Measurements from ENCODE around the gene CD300C.

CD300C gene

GRCh38 chr17:74571621-74572270, 25.8 kb upstream of the CD300C start:
- WGBS = 63% methylated on average over 4 of the region's 4 CpGs
- DNase-seq = no peak
- Histone ChIP-seq H3K4me1 (ENCODE audit: control insufficient read depth, insufficient read depth, low read depth, low read length) (peaks cover 22% of the 10 kb centered on the region), H4K8ac (ENCODE audit: low read length) (no peak overlapping the region), H3K79me1 (replicated peaks; ENCODE audit: low read length, poor library complexity, severe bottlenecking) (no peaks in the 10 kb centered on the region), H2AFZ (ENCODE audit: low read depth, low read length) (no peak overlapping the region), H3K27ac (ENCODE audit: low read length, poor library complexity, severe bottlenecking) (no peak overlapping the region), H3K4ac (ENCODE audit: low read depth in 1 of 2, low read length in 2 of 2) (no peak overlapping the region), H4K91ac (ENCODE audit: low read length) (no peak overlapping the region), H3K27me3 (ENCODE audit: control insufficient read depth in 1 of 2, insufficient read depth in 1 of 2, low read length in 2 of 2) (peaks cover 28 to 67% of the 10 kb centered on the region in 2 experiments), H3K9me3 (ENCODE audit: control insufficient read depth, low read length) (peaks cover 9% of the 10 kb centered on the region), H2BK12ac (ENCODE audit: low read length in 2 of 2) (no peak overlapping the region), H3K4me3 (ENCODE audit: insufficient read depth in 1 of 2, low read depth in 1 of 2, low read length in 2 of 2) (no peak overlapping the region), H3K23ac (ENCODE audit: low read length in 2 of 2) (no peak overlapping the region), H3K9ac (ENCODE audit: low read length) (no peak overlapping the region), H2BK120ac (ENCODE audit: low read depth, low read length) (no peak overlapping the region), H2BK15ac (ENCODE audit: low read depth, poor library complexity, severe bottlenecking) (no peak overlapping the region), H3K4me2 (ENCODE audit: low read length, poor library complexity, severe bottlenecking) (no peak overlapping the region), H2BK5ac (ENCODE audit: low read depth, low read length, poor library complexity, severe bottlenecking) (no peak overlapping the region), H3K18ac (ENCODE audit: low read depth in 1 of 2, low read length in 2 of 2) (no peak overlapping the region), H2AK5ac (ENCODE audit: low read length, severe bottlenecking) (no peak overlapping the region), H3K36me3 (ENCODE audit: control insufficient read depth in 1 of 2, insufficient read depth in 2 of 2, low read depth in 1 of 2, low read length in 2 of 2) (no peaks in the 10 kb centered on the region), H3K14ac (ENCODE audit: low read length in 2 of 2) (no peak overlapping the region)

DNA sequence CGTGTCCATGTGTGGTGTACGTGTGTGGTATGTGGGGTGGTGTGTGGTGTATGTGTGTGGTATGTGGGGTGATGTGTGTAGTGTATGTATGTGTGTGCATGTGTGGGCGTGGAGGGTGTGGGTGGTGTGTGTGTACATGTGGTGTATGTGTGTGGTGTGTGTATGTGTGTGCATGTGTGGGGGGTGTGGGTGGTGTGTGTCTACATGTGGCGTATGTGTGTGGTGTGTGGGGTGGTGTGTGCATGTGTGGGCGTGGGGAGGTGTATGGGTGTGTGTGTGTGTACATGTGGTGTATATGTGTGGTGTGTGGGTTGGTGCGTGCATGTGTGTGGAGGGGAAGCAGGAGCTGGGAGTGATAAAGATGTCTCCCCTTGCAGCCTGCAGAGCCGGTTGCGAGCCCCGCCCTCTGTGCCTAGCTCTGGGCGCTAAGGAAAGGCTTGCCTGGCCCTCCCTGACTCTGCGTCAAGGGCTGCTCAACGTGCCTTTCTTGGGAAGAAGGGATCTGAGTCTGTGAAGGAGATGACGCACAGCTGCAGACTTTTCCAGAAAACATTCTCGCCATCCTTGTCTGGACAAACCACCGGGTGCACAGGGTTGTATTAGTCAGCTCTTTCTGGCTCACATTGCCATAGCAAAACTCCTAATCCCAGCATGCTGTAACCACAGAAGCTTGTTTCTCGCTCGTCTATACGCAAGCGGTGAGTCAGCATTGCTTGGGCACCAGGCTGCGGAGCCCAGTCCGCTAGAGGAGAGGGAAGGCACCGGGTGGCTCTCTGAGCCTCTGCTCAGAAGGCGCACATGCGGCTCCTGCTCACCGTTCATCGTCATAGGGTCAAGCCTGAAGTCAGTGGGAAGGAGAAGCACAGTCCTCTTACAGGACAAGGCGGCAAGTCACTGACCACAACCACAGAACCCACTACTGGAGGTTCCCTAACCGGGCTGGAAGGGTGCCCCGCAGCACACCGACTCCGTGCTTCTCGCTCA, 23.4 kb upstream of the CD300C start:
- no peak overlapping the region for H4K8ac ChIP-seq (ENCODE audit: low read length)
- peaks cover 22% of the 10 kb centered on the region for H3K4me1 ChIP-seq (ENCODE audit: control insufficient read depth, insufficient read depth, low read depth, low read length)
- H3K14ac ChIP-seq (ENCODE audit: low read length in 2 of 2) = peak overlapping the region in 1 of 2 experiments; percentile 28
- no peak overlapping the region for H3K23ac ChIP-seq (ENCODE audit: low read length in 2 of 2)
- H4K91ac ChIP-seq (ENCODE audit: low read length) = no peak overlapping the region
- H3K4me2 ChIP-seq (ENCODE audit: low read length, poor library complexity, severe bottlenecking) = peak overlapping the region; percentile 6
- H2BK120ac ChIP-seq (ENCODE audit: low read depth, low read length) = no peak overlapping the region
- H2BK5ac ChIP-seq (ENCODE audit: low read depth, low read length, poor library complexity, severe bottlenecking) = no peak overlapping the region
- no peak overlapping the region for H2BK12ac ChIP-seq (ENCODE audit: low read length in 2 of 2)
- peaks cover 32 to 65% of the 10 kb centered on the region in 2 experiments for H3K27me3 ChIP-seq (ENCODE audit: control insufficient read depth in 1 of 2, insufficient read depth in 1 of 2, low read length in 2 of 2)
- no peak overlapping the region for H3K4ac ChIP-seq (ENCODE audit: low read depth in 1 of 2, low read length in 2 of 2)
- peaks cover 9% of the 10 kb centered on the region for H3K9me3 ChIP-seq (ENCODE audit: control insufficient read depth, low read length)
- no peaks in the 10 kb centered on the region for H3K79me1 ChIP-seq (replicated peaks; ENCODE audit: low read length, poor library complexity, severe bottlenecking)
- no peak overlapping the region for H3K18ac ChIP-seq (ENCODE audit: low read depth in 1 of 2, low read length in 2 of 2)
- DNase-seq = peak; percentile 81
- H3K27ac ChIP-seq (ENCODE audit: low read length, poor library complexity, severe bottlenecking) = peak overlapping the region; percentile 57
- H3K4me3 ChIP-seq (ENCODE audit: insufficient read depth in 1 of 2, low read depth in 1 of 2, low read length in 2 of 2) = peak overlapping the region in 1 of 2 experiments; percentile 11
- 68% methylated on average over 29 of the region's 32 CpGs for WGBS
- no peak overlapping the region for H3K9ac ChIP-seq (ENCODE audit: low read length)
- no peak overlapping the region for H2AK5ac ChIP-seq (ENCODE audit: low read length, severe bottlenecking)
- no peak overlapping the region for H2BK15ac ChIP-seq (ENCODE audit: low read depth, poor library complexity, severe bottlenecking)
- no peaks in the 10 kb centered on the region for H3K36me3 ChIP-seq (ENCODE audit: control insufficient read depth in 1 of 2, insufficient read depth in 2 of 2, low read depth in 1 of 2, low read length in 2 of 2)
- no peak overlapping the region for H2AFZ ChIP-seq (ENCODE audit: low read depth, low read length)

DNA sequence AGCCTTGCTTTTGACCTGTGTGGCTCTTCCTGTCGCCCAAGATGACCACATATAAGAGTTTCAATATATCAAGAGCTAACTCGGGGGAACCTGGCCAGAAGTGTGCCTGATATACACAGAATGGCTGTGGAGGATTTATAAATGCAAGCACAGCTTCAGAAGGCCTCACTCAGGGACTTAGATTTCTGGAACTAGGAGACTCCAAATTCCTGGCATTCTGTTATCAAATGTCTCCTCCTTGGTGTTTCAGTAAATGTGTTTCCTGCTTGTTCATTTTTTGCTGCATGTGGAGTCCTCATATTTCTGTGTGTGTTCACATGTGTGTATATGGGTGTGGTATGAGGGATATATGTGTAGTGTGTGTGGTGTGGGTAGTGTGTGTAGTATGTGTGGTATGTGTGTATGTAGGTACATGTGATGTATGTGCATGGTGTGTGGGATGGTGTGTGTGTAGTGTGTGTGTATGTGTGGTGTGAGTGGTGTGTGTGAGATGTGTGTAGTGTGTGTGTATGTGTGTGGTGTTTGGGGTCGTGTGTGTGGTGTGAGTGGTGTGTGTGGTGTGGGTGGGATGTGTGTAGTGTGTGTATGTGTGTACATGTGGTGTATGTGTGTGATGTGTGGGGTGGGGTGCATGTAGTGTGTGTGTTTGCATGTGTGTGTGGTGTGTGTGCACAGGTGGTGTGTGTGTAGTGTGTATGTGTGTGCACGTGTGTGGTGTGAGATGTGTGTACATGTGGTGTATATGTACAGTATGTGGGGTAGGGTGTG, 22.4 kb upstream of the CD300C start:
- peaks cover 22% of the 10 kb centered on the region for H3K4me1 ChIP-seq (ENCODE audit: control insufficient read depth, insufficient read depth, low read depth, low read length)
- no peak overlapping the region for H3K18ac ChIP-seq (ENCODE audit: low read depth in 1 of 2, low read length in 2 of 2)
- H3K4ac ChIP-seq (ENCODE audit: low read depth in 1 of 2, low read length in 2 of 2) = no peak overlapping the region
- H2BK120ac ChIP-seq (ENCODE audit: low read depth, low read length) = no peak overlapping the region
- H2BK5ac ChIP-seq (ENCODE audit: low read depth, low read length, poor library complexity, severe bottlenecking) = no peak overlapping the region
- no peak overlapping the region for H4K8ac ChIP-seq (ENCODE audit: low read length)
- no peak overlapping the region for H3K14ac ChIP-seq (ENCODE audit: low read length in 2 of 2)
- H2AK5ac ChIP-seq (ENCODE audit: low read length, severe bottlenecking) = no peak overlapping the region
- H3K23ac ChIP-seq (ENCODE audit: low read length in 2 of 2) = no peak overlapping the region
- no peak overlapping the region for H4K91ac ChIP-seq (ENCODE audit: low read length)
- no peak overlapping the region for H2BK15ac ChIP-seq (ENCODE audit: low read depth, poor library complexity, severe bottlenecking)
- H3K9me3 ChIP-seq (ENCODE audit: control insufficient read depth, low read length) = peaks cover 9% of the 10 kb centered on the region
- H3K4me2 ChIP-seq (ENCODE audit: low read length, poor library complexity, severe bottlenecking) = no peak overlapping the region
- no peak overlapping the region for H3K4me3 ChIP-seq (ENCODE audit: insufficient read depth in 1 of 2, low read depth in 1 of 2, low read length in 2 of 2)
- no peak overlapping the region for H3K27ac ChIP-seq (ENCODE audit: low read length, poor library complexity, severe bottlenecking)
- H2BK12ac ChIP-seq (ENCODE audit: low read length in 2 of 2) = no peak overlapping the region
- H3K36me3 ChIP-seq (ENCODE audit: control insufficient read depth in 1 of 2, insufficient read depth in 2 of 2, low read depth in 1 of 2, low read length in 2 of 2) = no peaks in the 10 kb centered on the region
- 69% methylated on average over 4 of the region's 4 CpGs for WGBS
- H3K27me3 ChIP-seq (ENCODE audit: control insufficient read depth in 1 of 2, insufficient read depth in 1 of 2, low read length in 2 of 2) = peaks cover 27 to 68% of the 10 kb centered on the region in 2 experiments
- H3K79me1 ChIP-seq (replicated peaks; ENCODE audit: low read length, poor library complexity, severe bottlenecking) = no peaks in the 10 kb centered on the region
- no peak overlapping the region for H3K9ac ChIP-seq (ENCODE audit: low read length)
- no peak overlapping the region for H2AFZ ChIP-seq (ENCODE audit: low read depth, low read length)
- DNase-seq = no peak
